Measurements from ENCODE around the gene PLEKHA6.

Gene PLEKHA6

DNA sequence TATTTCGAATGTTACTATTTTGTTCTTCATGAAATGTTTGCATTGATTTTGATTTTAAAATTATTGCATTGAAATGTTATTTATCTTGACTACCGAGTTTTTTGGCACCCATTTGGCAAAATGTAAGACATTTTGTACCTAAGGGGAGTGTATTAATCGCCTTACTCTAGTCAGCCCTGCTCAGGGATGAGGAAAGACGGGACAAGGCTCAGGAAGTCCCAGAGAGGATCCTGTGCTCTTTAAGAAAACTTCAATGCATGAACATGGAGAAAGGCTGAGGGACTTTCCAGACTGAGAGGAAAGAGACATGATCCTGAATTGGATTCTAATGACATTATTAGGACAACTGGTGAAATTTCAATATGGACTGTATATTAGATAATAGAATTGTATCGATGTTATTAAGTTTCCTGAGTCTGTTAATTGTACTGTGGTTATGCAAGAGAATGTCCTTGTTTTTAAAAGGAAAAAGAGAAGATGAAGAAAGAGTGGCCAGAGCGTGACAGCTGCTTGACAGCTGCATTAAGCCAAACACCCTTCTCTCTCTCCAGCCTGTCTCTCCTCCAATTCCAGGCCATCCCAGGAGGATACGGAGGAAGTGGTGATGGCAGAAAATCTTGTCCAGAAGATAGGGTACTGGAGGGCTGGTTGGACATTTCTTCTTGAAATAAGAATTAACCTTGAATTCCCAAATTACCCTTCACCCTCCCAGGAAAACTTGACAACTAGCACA is 66.0 kb downstream of the PLEKHA6 start:
- Histone ChIP-seq H3K79me2 (ENCODE audit: insufficient read depth, low read depth) (no peaks in the 10 kb centered on the region), H3K4me1 (ENCODE audit: low read depth, poor library complexity, severe bottlenecking) (no peaks in the 10 kb centered on the region), H3K27me3 (ENCODE audit: insufficient read depth, low read depth) (peaks cover 6% of the 10 kb centered on the region; the same call in 1 of the 2 replicates), H2AFZ (ENCODE audit: low read depth) (no peak overlapping the region), H4K20me1 (ENCODE audit: insufficient read depth) (no peaks in the 10 kb centered on the region), H3K4me2 (no peak overlapping the region), H3K4me3 (IDR thresholded peaks at IDR 0.05; ENCODE audit: insufficient read depth, low read depth, low read length) (no peak overlapping the region), H3K9ac (no peak overlapping the region), H3K36me3 (ENCODE audit: insufficient read depth) (no peaks in the 10 kb centered on the region), H3K27ac (no peak overlapping the region)
- TF ChIP-seq, protein P1, sequence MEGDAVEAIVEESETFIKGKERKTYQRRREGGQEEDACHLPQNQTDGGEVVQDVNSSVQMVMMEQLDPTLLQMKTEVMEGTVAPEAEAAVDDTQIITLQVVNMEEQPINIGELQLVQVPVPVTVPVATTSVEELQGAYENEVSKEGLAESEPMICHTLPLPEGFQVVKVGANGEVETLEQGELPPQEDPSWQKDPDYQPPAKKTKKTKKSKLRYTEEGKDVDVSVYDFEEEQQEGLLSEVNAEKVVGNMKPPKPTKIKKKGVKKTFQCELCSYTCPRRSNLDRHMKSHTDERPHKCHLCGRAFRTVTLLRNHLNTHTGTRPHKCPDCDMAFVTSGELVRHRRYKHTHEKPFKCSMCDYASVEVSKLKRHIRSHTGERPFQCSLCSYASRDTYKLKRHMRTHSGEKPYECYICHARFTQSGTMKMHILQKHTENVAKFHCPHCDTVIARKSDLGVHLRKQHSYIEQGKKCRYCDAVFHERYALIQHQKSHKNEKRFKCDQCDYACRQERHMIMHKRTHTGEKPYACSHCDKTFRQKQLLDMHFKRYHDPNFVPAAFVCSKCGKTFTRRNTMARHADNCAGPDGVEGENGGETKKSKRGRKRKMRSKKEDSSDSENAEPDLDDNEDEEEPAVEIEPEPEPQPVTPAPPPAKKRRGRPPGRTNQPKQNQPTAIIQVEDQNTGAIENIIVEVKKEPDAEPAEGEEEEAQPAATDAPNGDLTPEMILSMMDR (conservative IDR thresholded peaks at IDR 0.05; ENCODE audit: low read depth, low read length) = no peak

DNA sequence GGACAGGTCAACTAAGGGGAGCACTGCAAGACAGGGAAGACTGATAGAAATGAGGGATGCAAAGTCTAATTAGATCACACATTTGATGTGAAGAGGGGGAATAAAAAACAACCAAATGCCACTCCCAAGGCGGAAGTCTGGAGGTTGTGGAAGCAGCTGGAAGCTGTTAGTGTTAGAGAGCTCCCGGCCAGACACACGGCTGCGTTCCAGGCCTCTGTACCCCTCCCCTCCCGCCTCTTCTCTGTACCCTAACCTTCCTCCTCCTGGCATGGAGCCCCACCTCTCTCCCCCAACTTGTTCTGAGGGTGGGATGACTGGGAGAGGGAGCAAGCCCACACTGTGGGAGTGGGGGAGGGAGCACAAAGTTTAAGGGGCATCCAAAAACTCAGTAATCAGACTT is 67.0 kb downstream of the PLEKHA6 start:
- Histone ChIP-seq H3K36me3 (ENCODE audit: insufficient read depth) (no peaks in the 10 kb centered on the region), H3K4me2 (no peak overlapping the region), H3K27ac (no peak overlapping the region), H3K4me1 (ENCODE audit: low read depth, poor library complexity, severe bottlenecking) (no peaks in the 10 kb centered on the region), H3K79me2 (ENCODE audit: insufficient read depth, low read depth) (no peaks in the 10 kb centered on the region), H2AFZ (ENCODE audit: low read depth) (no peak overlapping the region), H4K20me1 (ENCODE audit: insufficient read depth) (no peaks in the 10 kb centered on the region), H3K9ac (no peak overlapping the region), H3K27me3 (ENCODE audit: insufficient read depth, low read depth) (peaks cover 6% of the 10 kb centered on the region; the same call in 1 of the 2 replicates), H3K4me3 (IDR thresholded peaks at IDR 0.05; ENCODE audit: insufficient read depth, low read depth, low read length) (no peak overlapping the region)
- TF ChIP-seq, protein P1 (conservative IDR thresholded peaks at IDR 0.05; ENCODE audit: low read depth, low read length) = no peak

GRCh38 chr1:204289280-204289679 is 70.4 kb downstream of the PLEKHA6 start:
- Histone ChIP-seq H3K36me3 (ENCODE audit: insufficient read depth) (no peaks in the 10 kb centered on the region), H3K79me2 (ENCODE audit: insufficient read depth, low read depth) (no peaks in the 10 kb centered on the region), H3K4me2 (no peak overlapping the region), H3K9ac (no peak overlapping the region), H2AFZ (ENCODE audit: low read depth) (no peak overlapping the region), H3K27ac (no peak overlapping the region), H4K20me1 (ENCODE audit: insufficient read depth) (no peaks in the 10 kb centered on the region), H3K4me3 (IDR thresholded peaks at IDR 0.05; ENCODE audit: insufficient read depth, low read depth, low read length) (no peak overlapping the region), H3K4me1 (ENCODE audit: low read depth, poor library complexity, severe bottlenecking) (no peaks in the 10 kb centered on the region), H3K27me3 (ENCODE audit: insufficient read depth, low read depth) (peaks cover 11% of the 10 kb centered on the region; the same call in 1 of the 2 replicates)
- TF ChIP-seq, protein P1 (conservative IDR thresholded peaks at IDR 0.05; ENCODE audit: low read depth, low read length) = no peak

- H2AFZ ChIP-seq (ENCODE audit: low read depth) = no peak overlapping the region
- H3K27ac ChIP-seq = no peak overlapping the region
- H3K9ac ChIP-seq = no peak overlapping the region
- no peak overlapping the region for H3K4me2 ChIP-seq
- TF ChIP-seq, protein P1 (conservative IDR thresholded peaks at IDR 0.05; ENCODE audit: low read depth, low read length) = no peak
- H3K79me2 ChIP-seq (ENCODE audit: insufficient read depth, low read depth) = no peaks in the 10 kb centered on the region
- no peaks in the 10 kb centered on the region for H4K20me1 ChIP-seq (ENCODE audit: insufficient read depth)
- H3K4me1 ChIP-seq (ENCODE audit: low read depth, poor library complexity, severe bottlenecking) = no peaks in the 10 kb centered on the region
- H3K4me3 ChIP-seq (IDR thresholded peaks at IDR 0.05; ENCODE audit: insufficient read depth, low read depth, low read length) = no peak overlapping the region
- peaks cover 9% of the 10 kb centered on the region; the same call in 1 of the 2 replicates for H3K27me3 ChIP-seq (ENCODE audit: insufficient read depth, low read depth)
- H3K36me3 ChIP-seq (ENCODE audit: insufficient read depth) = no peaks in the 10 kb centered on the region
Observed at GRCh38 chr1:204288021-204288588, 71.6 kb downstream of the PLEKHA6 start.

Data from KMS-11 (cell line).